ENCODE data around the gene OR51S1.
"Not testable (repeated sequence)": the region's sequence is repeated elsewhere in the genome, so short reads cannot be mapped to it uniquely, and the experiment has no call there.

Gene OR51S1, protein sequence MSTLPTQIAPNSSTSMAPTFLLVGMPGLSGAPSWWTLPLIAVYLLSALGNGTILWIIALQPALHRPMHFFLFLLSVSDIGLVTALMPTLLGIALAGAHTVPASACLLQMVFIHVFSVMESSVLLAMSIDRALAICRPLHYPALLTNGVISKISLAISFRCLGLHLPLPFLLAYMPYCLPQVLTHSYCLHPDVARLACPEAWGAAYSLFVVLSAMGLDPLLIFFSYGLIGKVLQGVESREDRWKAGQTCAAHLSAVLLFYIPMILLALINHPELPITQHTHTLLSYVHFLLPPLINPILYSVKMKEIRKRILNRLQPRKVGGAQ

DNA sequence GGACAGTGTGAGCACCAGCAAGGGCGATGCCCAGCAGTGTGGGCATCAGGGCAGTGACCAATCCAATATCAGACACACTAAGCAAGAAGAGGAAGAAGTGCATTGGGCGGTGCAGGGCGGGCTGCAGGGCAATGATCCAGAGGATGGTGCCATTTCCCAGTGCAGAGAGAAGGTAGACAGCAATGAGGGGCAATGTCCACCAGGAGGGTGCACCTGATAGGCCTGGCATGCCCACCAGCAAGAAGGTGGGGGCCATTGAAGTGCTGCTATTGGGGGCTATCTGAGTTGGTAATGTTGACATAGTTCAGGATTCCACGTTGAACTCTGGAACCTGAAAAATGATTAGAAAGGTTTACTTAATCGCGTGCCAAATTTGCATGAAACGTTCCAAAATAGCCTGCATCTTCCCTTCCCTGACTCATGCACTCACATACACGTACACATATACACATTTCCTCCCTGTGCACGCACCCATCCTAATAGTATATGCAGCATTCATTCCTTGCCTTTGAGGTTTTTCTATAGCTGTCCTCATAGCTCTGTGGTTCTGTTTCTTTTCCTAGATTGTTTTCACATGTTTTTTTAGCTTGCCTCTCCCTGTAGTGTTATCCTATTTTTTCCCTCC lies at the start of gene OR51S1:
Gene OR51S1, minus strand, starts transcription at position 301 of the 625 bp plus-strand sequence. Its CDS starts 0 bp downstream, at position 301.
- no peak for DNase-seq

DNA sequence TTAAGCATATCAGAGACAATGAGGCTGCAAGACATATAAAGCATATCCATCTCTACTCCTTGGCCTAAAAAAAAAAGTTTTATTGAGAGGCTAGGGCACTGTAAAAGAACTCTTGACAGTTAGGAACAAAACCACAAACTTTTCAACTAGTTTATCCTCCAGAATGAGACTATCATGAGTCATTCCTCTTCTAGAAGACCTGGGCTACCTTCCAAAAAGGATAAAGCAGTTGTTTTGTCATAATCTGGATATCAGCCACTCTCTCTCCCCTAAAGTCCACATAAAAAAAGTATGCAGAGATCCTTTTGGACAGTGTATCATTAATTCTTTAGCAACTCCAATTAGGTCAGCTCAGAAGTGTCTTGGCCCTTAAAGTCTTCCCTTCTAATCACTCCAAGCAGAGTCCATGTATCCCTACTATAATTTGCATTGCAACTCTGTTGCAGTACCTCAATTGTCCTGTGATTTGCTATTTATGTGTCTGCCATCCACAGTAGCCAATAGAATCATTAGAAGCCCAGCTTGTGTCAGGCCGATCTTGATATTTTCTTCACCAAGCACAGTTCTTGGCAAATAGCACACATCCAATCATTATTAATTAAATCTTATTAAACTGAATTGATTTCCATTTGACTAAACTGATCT lies 43.1 kb upstream of the OR51S1 start:
- DNase-seq: no peak

DNA sequence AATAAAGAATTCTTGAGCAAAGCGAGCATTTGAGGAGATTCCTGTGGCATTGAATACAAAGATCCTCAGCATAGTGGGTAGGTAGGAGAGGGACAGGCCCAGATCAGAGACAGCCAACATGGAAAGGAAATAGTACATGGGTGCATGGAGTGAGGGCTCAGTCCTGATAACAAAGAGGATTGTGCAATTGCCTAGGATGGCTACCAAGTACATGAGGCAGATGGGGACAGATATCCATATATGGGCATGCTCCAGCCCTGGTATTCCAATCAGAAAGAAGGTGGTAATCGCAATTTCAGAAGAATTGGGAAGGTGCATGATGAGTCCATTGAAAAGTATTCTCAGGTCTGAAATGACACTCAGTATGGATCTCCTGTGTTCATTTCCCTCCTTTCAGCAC lies 41.3 kb upstream of the OR51S1 start:
- DNase-seq: no peak

DNA sequence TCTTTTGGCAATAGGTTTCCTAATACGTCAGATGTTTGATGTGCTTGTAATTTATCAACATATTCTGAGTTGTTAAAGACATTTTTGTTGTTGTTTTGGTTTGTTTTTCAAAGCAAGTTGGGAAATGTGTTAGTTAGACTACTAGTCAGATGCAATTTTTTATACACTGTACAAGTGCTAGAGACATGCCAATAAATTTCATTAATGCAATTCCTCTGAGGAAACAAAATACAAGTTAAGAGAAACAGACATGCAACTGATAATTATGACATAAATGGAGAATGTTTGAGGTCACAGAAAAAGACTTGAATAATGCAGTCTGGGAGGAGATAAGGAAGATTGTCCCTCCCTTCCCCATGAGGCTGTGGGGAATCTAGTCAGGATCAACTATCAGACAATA lies 38.6 kb upstream of the OR51S1 start:
- no peak for DNase-seq

DNA sequence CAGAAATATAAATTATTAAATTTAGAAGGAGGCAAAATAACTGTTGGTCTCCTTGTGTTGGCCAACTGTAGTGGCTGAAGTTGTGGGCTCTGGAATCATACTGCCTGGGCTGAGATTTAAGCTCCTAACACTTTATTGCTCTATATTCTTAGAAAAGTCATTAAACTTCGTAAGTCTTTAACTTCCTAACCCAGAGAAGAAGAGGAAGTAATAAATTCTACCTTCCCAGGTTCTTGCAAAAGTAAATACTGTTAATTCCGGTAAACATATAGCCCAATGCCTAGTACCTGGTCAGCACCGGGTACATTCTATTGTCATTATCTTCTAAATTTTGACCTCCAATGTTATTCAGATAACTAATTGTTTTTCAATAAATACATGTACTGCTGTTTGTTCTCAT lies 37.2 kb upstream of the OR51S1 start:
- DNase-seq: no peak

DNA sequence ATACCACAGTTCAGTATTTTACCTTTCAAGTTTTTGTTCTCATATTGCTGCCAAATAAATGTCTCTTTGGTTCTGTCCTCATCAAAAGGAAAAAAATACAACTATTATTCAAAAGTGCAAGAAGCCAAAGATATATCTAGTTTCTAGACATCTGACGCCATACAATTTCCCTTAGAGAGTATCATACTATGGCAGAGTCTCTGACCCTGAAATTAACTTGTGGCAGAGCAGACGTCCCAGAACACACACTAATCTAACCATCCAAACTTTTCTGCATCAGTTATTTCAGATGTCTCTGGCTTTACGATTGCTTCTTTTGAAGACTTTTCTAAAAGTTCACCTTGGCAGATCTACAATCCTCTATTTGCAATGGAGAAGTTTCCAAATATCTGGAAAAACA lies 35.4 kb upstream of the OR51S1 start:
- DNase-seq: no peak

DNA sequence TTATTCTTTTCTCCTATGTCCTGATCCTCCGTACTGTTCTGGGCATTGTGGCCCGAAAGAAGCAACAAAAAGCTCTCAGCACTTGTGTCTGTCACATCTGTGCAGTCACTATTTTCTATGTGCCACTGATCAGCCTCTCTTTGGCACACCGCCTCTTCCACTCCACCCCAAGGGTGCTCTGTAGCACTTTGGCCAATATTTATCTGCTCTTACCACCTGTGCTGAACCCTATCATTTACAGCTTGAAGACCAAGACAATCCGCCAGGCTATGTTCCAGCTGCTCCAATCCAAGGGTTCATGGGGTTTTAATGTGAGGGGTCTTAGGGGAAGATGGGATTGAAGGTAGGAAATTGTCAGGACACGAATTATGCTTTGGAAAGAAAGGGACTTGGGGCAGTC lies 33.5 kb upstream of the OR51S1 start:
- DNase-seq: no peak

DNA sequence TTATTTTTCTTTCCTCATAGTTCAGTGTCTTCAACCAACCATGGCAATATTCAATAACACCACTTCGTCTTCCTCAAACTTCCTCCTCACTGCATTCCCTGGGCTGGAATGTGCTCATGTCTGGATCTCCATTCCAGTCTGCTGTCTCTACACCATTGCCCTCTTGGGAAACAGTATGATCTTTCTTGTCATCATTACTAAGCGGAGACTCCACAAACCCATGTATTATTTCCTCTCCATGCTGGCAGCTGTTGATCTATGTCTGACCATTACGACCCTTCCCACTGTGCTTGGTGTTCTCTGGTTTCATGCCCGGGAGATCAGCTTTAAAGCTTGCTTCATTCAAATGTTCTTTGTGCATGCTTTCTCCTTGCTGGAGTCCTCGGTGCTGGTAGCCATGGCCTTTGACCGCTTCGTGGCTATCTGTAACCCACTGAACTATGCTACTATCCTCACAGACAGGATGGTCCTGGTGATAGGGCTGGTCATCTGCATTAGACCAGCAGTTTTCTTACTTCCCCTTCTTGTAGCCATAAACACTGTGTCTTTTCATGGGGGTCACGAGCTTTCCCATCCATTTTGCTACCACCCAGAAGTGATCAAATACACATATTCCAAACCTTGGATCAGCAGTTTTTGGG lies 33.0 kb upstream of the OR51S1 start, which contains the start of gene OR51T1:
Gene OR51T1, plus strand, starts transcription at position 41 of the 641 bp plus-strand sequence. Its CDS starts 0 bp downstream, at position 41.
- DNase-seq: no peak

DNA sequence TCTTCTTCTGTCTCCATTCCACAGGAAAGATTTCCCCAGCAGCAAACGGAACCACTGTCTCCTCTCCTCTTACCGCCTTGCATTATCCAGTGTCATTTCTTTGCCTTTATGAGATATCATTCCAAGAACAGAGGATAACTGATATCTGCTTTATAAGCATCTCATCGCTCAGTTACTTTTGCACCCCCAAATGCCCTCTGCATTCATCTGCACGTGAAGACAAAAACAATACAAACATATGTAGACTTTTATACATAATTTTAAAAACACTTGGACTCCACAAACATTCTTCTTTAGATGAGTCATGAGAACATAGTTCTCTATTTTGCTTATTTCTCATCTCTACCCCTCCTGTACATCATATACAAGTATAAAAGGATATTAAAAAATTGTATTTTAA lies 32.2 kb upstream of the OR51S1 start:
- no peak for DNase-seq

DNA sequence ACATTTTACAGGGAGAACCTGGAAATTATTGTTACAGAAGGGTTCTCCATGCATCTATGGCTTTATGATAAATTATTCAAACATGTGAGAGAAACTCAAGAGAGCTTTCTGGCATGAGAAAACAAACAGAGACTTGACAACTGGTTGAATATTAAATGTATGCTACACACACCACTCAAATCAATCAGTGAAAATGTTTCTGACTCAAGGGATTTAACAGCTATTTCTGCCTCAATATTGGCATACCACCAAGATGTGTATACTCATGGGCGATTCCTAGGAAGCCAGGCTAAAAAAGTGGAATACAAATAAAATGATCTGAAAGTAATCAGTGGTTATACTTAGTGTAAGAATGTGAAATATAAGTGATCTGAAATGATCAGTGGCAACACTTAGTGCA lies 16.8 kb upstream of the OR51S1 start:
- no peak for DNase-seq

DNA sequence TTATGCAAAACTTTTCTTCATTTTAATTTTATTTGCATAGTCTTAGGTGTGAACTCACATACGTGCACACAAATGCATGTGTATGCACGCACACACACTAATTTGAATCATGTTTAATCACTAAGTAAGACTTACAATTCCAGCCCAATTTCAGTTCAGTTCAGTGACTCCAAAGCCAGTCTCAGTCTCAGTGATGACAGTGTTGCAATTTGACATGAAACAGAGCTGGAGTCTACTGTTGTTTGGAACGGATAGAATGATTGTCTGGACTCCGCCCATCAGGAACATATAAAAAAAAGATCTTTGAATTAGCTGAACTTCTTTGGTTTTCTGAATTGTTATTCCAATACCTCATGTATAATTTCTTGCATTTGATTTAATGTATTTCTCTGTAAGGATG lies 14.9 kb upstream of the OR51S1 start:
- DNase-seq: no peak

DNA sequence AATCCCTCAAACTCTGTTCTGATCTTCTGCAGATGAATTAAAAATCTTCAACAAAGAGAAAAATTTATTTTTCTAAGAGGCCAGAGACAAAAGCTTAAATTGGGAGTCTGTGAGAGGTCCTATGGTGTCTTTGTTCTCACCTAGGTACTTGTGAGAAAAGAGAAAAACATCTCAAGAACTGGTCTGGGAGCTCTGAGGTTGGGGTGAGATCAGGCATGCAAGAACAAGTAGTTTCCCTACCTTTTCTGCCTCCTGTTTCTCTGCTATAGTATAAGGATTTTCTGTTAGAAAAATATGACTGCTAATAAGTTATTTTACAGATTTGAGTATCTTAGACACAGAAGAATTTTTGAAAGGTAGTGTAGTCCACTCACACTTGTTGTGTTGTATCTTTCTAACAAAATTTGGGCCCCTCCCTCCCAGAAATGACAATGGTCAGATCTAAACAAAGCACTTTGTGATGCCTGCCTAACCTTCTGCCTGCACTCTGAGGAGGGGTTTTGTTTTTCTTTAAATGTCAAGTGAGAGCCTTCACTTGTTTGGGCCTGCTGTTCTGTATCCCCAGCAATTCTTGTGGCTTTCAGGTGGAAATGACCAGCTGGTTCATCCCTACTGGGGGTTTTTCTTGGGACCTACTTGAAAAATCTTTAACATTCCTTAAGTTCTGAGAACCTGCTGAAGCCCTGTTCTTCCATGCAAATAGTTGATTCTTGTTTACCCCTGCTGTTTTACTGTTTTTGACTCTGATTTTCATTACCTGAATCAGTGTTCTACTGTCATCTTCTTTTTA lies 13.6 kb upstream of the OR51S1 start:
- no peak for DNase-seq

DNA sequence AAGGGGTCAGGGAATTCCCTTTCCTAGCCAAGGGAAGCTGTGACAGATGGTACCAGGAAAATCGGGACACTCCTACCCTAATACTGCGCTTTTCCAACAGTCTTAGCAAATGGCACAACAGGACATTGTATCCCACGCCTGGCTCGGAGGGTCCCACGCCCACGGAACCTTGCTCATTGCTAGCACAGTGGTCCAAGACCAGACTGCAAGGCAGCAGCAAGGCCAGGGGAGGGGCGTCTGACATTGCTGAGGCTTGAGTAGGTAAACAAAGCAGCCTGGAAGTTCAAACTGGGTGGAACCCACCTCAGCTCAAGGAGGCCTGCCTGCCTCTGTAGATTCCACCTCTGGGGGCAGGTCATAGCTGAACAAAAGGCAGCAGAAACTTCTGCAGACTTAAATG lies 5.3 kb upstream of the OR51S1 start:
- DNase-seq: not testable (repeated sequence)

DNA sequence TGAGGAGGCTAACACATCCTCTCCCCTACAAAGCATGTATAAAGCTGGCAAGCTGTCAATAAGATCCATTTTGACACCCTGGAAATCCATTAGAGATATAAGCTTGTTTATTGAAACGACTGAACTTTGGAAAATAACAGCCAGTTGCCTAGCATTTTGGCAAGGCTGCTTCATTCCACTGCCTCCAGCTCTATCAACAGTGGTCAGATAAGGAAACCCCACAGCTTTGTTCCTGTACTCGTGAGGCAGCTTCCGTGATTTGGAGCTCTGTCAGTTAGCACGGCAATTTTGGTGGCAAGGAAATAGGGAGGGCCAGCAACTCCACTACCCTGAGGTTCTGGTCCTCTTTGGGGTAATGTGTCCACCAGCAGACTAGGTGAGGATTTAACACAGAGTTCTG lies 2.0 kb upstream of the OR51S1 start:
- no peak for DNase-seq

DNA sequence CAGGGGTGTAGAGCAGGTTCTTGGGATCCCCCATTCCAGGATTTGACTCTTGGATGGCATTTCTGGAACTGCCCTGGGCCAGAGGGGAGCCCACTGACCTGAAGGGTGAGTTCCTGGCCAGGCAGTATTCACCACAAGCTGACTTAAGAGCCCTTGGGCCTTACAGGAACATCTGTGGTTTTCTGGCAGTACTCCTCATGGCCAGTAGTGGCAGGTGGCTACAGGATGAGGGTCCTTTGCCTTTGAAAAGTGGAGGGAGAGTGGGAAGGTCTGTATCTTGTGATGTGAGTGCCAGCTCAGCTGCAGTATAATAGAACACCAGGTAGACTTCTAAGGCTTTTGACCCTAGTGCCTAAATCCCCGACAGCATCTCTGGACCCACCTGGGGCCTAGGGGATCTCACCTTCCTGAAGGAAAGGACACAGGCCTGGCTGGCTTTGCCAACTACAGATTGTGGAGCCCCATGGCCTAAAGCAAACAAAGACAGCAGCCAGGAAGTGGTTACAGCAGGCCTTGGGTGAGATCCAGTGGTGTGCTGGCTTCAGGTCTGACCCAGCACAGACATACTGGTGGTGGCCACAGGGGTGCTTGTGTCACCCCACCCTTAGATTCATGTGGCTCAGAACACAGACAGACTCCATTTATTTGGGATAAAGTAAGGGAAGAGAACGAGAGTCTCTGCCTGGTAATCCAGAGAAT lies 9.0 kb downstream of the OR51S1 start:
- no peak for DNase-seq

DNA sequence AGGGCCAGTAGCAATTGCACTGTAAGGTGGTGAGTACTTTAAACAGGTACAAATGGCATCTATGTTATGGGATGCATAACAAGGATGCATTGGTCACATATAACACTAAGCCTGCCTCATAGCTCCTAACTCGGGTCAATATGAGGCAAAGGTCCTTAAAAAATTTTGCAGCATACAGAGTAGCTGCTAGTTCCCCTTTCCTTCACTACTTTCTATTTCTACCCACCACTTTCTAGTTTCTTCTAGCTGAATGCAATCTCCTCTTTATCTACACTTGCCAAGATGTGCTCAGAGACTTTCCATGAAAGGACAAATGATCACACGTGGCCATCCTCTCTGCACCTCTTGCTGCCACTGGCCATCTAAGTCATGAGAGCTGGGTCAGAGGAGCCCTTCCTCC lies 18.1 kb downstream of the OR51S1 start:
- DNase-seq: no peak

DNA sequence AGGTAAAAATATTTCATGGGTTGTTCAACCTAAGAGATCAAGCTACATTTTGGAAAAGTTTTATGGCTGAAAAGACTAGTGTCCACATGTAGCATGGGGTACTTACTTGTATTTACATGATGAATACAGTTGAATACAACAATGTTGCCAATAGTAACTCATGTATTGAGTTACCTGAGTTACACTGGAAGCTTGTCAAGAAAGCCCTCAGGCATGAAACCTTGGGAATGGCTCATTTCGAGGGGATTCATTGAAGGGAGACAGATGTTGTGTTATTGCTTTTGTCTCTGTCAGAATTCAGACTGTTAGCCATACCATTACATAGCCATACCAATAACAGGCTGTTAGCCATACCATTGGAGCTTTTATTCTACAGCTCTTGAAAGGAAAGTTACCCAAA lies 18.7 kb downstream of the OR51S1 start:
- DNase-seq: no peak

DNA sequence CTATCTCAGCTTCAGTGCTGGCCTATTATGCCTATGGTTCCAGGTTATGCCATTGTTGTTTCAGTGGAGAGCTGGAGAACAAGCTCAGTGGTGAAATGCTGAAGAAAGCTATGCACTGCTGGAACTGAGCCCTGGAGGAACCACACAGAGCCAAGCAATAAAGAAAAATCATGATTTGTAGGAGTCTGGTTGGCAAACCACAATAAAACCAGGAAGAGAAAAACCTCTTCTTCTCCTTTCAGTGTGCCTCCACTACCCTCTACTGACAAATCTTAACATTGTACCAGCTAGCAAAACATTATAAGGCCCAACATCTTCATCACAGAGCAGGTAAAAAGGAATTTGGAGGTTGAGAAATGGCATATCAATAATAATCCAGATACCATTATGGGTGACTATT lies 22.6 kb downstream of the OR51S1 start:
- no peak for DNase-seq

DNA sequence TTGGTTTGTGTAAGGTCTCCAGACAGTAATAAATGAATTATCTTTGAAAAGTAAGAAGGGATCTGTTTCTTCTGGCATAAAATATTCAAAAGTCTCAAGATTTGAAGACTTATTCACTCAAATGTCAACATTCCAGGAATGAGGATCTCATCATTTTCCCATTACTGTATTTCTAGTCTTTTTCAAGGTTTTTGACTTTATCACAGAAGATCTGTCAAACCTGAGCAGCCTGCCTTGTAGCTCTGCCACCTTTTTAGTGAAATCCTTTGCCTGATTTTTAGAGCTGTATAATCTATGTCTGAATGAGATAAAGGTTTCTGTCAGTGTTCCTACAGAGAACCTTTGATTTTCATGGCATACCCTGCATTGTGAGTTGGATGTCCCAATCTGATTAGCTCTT lies 23.9 kb downstream of the OR51S1 start:
- DNase-seq: no peak

DNA sequence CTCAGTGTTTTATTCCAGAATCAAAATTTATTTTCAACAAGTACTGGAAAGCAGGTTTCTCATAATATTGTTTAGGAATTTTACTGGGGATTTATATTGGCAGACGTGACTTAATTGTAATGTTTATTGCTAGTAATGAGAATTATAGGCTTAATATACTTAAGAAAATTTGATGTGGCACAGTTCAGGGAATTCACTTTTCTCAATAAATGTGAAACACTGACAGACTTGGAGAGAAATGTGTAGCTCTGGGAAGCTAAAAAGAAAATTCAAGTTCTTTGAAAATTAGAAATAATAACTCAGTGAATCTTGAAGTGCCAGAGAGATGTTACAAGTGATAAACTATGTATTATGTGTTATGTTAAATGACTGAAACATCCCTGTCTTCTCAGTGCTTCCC lies 28.0 kb downstream of the OR51S1 start, which contains the start of gene OR51F2:
Gene OR51F2, plus strand, starts transcription at position 301 of the 400 bp plus-strand sequence. CDS start 101 bp downstream, outside the sequence.
- DNase-seq: no peak

DNA sequence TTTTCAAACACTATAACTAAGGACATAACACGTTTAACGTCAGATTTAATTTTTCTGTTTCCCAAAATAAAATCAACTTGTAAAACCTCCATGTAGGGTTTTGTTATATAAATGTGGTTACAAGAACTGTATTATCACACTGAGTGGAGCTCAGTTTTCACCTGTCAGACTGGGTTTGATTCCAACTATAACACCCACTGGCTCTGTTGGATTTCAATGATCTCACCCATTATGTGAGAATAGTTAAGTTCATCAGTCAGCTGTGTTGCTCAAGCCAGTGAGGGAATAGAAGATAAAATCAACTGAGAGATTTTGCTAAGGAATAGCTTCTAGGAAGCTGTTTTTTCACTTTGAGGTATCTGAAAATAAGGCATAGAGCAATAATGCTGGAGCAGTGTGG lies 39.8 kb downstream of the OR51S1 start:
- no peak for DNase-seq

DNA sequence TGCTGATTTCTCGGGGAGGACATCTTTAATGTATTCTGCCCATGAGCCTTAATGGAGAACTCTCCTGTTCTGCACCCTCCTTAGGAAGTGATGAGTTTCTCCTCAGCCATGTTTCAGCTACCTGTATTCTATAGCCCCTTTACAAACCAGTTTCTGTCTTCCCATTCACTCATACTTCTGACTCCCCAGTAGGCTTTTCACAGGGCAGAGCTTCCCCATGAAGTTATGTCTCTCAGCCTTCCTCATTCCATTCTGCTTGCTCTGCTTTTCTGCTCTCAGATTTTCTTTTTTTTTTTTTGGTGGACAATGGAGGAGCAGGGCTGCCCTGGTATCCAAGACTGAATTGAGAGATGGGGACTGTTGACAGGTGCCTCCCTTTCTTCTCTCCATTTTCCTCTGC lies 40.5 kb downstream of the OR51S1 start:
- DNase-seq: no peak
